GM21526 (cell line): Measurements from ENCODE around the gene OR6C4.
"Not testable (repeated sequence)": the region's sequence is repeated elsewhere in the genome, so short reads cannot be mapped to it uniquely, and the experiment has no call there.

Source experiments
- ATAC-seq: cut with Tn5 transposase; IDR thresholded peaks from one replicate; pipeline ENCODE4 v1.9.1; 2021; ENCODE audit warnings: moderate library complexity; ENCODE audit not compliant: unreplicated experiment, low FRiP score

OR6C4 gene

GRCh38 chr12:55549302-55549701, at the start of gene OR6C4:
Gene OR6C4 (plus strand): TSS chr12:55549602. CDS start chr12:55551227, 1,625 bp downstream.
- no peak for ATAC-seq

DNA sequence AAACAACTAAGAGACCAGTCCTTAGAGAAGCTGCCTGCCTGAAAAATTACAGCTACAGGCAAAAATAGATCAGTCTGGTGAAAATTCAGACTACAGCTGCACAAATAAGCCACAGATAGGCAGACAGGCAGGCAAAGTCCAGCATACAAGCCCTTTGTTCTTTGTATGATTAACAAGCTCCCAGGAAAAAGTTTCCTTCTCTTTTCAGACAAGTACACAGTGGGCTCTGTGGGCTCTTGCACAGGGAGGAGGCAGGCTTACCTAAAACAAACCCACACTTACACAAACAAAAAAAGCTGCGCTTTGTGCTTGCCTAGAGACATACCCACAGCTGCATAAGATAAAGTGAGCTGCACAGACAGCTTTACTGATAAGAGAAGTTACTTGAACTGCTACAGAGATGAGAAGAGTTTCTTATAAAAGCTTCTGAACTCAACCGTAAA, 49.6 kb upstream of the OR6C4 start:
- ATAC-seq = no peak

DNA sequence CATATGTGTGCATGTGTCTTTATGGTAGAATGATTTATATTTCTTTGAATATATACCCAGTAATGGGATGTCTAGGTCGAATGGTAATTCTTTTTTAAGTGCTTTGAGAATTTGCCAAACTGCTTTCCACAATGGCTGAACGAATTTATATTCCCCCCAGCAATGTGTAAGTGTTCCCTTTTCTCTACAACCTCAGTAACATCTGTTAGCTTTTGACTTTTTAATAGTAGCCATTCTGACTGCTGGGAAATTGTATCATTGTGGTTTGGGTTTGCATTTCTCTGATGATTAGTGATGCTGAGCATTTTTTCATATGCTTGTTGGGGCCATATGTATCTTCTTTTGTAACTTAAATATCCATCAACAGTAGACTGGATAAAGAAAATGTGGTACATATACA, 47.8 kb upstream of the OR6C4 start:
- no peak for ATAC-seq

GRCh38 chr12:55515696-55516095, 33.7 kb upstream of the OR6C4 start:
- no peak for ATAC-seq

DNA sequence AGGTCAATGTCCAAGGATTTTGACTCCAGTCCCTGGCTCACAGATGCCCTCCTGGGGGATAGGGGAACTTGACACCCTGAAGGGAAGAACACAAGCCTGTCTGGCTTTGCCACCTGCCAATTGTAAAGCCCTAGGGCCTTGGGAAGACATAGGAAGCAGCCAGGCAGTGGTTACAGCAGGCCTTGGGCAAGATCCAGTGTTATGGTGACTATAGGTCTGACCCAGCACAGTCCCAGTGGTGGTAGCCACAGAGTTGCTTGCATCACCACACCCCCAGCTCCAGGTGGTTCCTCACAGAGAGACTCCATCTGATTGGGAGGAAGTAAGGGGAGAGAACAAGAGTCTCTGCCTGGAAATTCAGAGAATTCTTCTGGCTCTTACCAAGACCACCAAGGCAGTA, 33.0 kb upstream of the OR6C4 start:
- no peak for ATAC-seq

- ATAC-seq = not testable (repeated sequence)
These were observed 1.2 kb upstream of the OR6C4 start for GRCh38 chr12:55548235-55548634.

DNA sequence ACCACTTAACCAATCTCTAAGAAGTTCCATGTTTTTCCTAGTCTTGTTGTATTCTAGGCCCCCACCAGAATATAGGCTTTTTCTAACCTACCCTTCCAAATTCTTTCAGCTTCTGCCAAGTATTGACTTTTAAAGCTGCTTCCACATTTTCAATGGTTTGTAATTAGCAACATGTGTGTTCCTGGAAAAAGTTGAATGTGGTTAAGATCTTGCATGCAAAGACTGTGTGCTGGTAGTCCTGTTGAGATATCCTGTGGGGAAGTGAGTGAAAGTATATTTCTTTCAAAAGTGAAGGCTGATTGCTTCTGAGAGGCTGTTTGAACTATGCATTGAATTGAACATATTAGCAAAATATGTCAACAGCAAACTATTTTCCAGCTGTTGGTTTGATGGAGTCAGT, 646 bp upstream of the OR6C4 start:
- no peak for ATAC-seq

GRCh38 chr12:55554296-55554695, 4.9 kb downstream of the OR6C4 start:
- ATAC-seq = no peak

DNA sequence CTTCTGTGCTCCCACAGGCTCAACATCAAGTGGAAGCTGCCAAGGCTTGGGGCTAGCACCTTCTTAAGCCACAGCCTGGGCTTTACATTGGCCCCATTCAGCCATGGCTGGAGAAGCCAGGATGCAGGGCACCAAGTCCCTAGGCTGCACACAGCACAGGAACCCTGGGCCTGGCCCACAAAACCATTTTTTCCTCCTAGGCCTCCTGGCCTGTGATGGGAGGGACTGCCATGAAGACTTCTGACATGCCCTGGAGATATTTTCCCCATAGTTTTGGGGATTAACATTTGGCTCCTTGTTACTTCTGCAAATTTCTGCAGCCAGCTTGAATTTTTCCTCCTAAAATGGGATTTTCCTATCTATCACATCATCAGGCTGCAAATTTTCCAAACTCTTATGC, 20.7 kb downstream of the OR6C4 start:
- not testable (repeated sequence) for ATAC-seq

DNA sequence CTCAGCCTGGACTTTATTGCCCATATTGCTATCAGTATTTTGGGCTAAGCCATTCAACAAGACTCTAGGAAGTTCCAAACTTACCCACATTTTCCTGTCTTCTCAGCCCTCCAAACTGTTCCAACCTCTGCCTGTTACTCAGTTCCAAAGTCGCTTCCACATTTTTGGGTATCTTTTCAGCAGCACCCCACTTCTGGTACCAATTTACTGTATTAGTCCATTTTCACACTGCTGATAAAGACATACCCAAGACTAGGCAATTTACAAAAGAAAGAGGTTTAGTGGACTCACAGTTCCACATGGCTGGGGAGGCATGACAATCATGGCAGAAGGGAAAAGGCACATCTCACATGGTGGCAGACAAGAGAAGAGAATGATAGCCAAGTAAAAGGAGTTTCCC, 21.3 kb downstream of the OR6C4 start:
- not testable (repeated sequence) for ATAC-seq

- ATAC-seq = no peak
These were observed 22.8 kb downstream of the OR6C4 start, which contains the start of gene OR2AP1 for GRCh38 chr12:55572168-55572567. Gene OR2AP1 (plus strand): TSS chr12:55572468. CDS start chr12:55574415, 1,947 bp downstream.

DNA sequence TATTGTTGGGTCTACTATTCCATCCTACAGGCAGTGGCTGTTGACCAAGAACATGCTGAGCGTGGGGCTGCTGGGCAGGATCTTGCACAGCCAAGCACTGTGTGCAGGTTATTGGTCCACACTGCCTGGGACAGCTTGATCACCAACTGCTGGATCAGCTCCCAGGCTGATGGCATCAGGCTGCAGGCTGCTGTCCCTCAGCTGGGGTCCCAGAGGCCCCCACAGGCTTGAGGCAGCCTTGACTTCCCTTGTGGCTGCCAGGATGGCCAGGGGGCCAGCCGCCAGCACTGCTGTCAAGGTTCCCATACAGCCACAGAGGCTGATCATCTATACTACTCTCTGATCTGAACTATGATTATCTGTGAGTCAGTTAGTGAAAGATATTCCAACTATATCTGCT, 32.7 kb downstream of the OR6C4 start:
- no peak for ATAC-seq

GRCh38 chr12:55585817-55586216, 36.4 kb downstream of the OR6C4 start:
- no peak for ATAC-seq

DNA sequence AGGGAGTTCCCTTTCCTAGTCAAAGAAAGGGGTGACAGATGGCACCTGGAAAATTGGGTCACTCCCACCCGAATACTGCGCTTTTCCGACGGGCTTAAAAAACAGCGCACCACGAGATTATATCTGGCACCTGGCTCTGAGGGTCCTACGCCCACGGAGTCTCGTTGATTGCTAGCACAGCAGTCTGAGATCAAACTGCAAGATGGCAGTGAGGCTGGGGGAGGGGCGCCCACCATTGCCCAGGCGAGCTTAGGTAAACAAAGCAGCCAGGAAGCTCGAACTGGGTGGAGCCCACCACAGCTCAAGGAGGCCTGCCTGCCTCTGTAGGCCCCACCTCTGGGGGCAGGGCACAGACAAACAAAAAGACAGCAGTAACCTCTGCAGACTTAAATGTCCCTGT, 40.8 kb downstream of the OR6C4 start:
- ATAC-seq = not testable (repeated sequence)
